Liver (tissue), 9 donors: Measurements from ENCODE around the gene PARN. TPM values are rescaled to one million over a fixed set of nuclear protein-coding genes. Genes with fewer than 3 reads are reported as not detected.

Experiments used
- DNase-seq: peaks from one replicate; pipeline ENCODE4 v3.0.0-alpha.2; 2017; ENCODE audit warnings: low spot score
- H3K27ac ChIP-seq, 2 donors: one replicate each; pipeline ENCODE4 v1.7.0; 2013; ENCODE audit warnings: inconsistent platforms in 2 of 2, low read length in 2 of 2, control low read depth in 1 of 2, low read depth in 1 of 2, mild to moderate bottlenecking in 1 of 2
- H3K27me3 ChIP-seq, 4 donors: one replicate each; pipeline versions ENCODE4 v1.6.1 to v1.7.0; 2013; ENCODE audit warnings: low read length in 3 of 4, inconsistent platforms in 1 of 4, mild to moderate bottlenecking in 1 of 4, moderate library complexity in 1 of 4; ENCODE audit not compliant: control insufficient read depth in 4 of 4, insufficient read depth in 4 of 4
- H3K36me3 ChIP-seq, 4 donors: one replicate each; pipeline versions ENCODE4 v1.6.1 to v1.7.0; 2013; ENCODE audit warnings: low read length in 3 of 4, mild to moderate bottlenecking in 3 of 4, low read depth in 1 of 4, moderate library complexity in 1 of 4; ENCODE audit not compliant: control insufficient read depth in 4 of 4, insufficient read depth in 3 of 4
- H3K4me1 ChIP-seq, 4 donors: one replicate each; pipeline versions ENCODE4 v1.6.1 to v1.7.0; 2013; ENCODE audit warnings: low read length in 3 of 4, mild to moderate bottlenecking in 3 of 4, moderate library complexity in 1 of 4; ENCODE audit not compliant: control insufficient read depth in 4 of 4, insufficient read depth in 4 of 4
- H3K4me3 ChIP-seq, 3 donors: one replicate each; pipeline versions ENCODE4 v1.6.1 to v1.7.0; 2013; ENCODE audit warnings: low read length in 3 of 3, control low read depth in 1 of 3, low read depth in 1 of 3, mild to moderate bottlenecking in 1 of 3
- H3K9ac ChIP-seq, 2 donors: one replicate each; pipeline ENCODE4 v1.7.0; 2013; ENCODE audit warnings: low read length in 2 of 2, mild to moderate bottlenecking in 2 of 2, moderate library complexity in 2 of 2, control low read depth in 1 of 2, low read depth in 1 of 2
- H3K9me3 ChIP-seq, 4 donors: one replicate each; pipeline versions ENCODE4 v1.6.1 to v1.7.0; 2013; ENCODE audit warnings: low read length in 3 of 4; ENCODE audit not compliant: control insufficient read depth in 4 of 4
- EGR1 ChIP-seq, 2 donors: IDR thresholded peaks; 2 replicates each; pipeline ENCODE4 v1.6.1; 2016 to 2018; ENCODE audit warnings: antibody characterized with exemption in 2 of 2, low read depth in 2 of 2
- FOXA1 ChIP-seq: IDR thresholded peaks from 2 replicates; pipeline ENCODE4 v1.6.1; 2016; ENCODE audit warnings: antibody characterized with exemption
- FOXA2 ChIP-seq: IDR thresholded peaks from 2 replicates; pipeline ENCODE4 v1.6.1; 2016; ENCODE audit warnings: antibody characterized with exemption
- GABPA ChIP-seq, 2 donors: IDR thresholded peaks in 1 of 2; conservative IDR thresholded peaks in 1 of 2; 2 replicates each; pipeline ENCODE4 v1.6.1; 2016; ENCODE audit warnings: antibody characterized with exemption in 2 of 2, mild to moderate bottlenecking in 1 of 2, moderate library complexity in 1 of 2
- HNF4A ChIP-seq, 2 donors: conservative IDR thresholded peaks; 2 replicates each; pipeline ENCODE4 v1.6.1; 2016; ENCODE audit warnings: antibody characterized with exemption in 2 of 2, mild to moderate bottlenecking in 2 of 2
- HNF4G ChIP-seq: IDR thresholded peaks from 2 replicates; pipeline ENCODE4 v1.6.1; 2016; ENCODE audit warnings: antibody characterized with exemption
- JUND ChIP-seq, 2 donors: IDR thresholded peaks; 2 replicates each; pipeline ENCODE4 v1.6.1; 2016; ENCODE audit warnings: antibody characterized with exemption in 2 of 2
- MAX ChIP-seq: IDR thresholded peaks from 2 replicates; pipeline ENCODE4 v1.6.1; 2016; ENCODE audit warnings: antibody characterized with exemption
- NR2F2 ChIP-seq: IDR thresholded peaks from 2 replicates; pipeline ENCODE4 v1.6.1; 2016; ENCODE audit warnings: antibody characterized with exemption
- REST ChIP-seq: IDR thresholded peaks from 2 replicates; pipeline ENCODE4 v1.6.1; 2016; ENCODE audit warnings: antibody characterized with exemption, mild to moderate bottlenecking
- RXRA ChIP-seq, 2 donors: IDR thresholded peaks; 2 replicates each; pipeline ENCODE4 v1.6.1; 2017 to 2018; ENCODE audit warnings: antibody characterized with exemption in 2 of 2, mild to moderate bottlenecking in 1 of 2
- SP1 ChIP-seq: IDR thresholded peaks from 2 replicates; pipeline ENCODE4 v1.6.1; 2018; ENCODE audit warnings: antibody characterized with exemption, mild to moderate bottlenecking
- TAF1 ChIP-seq: conservative IDR thresholded peaks from 2 replicates; pipeline ENCODE4 v1.6.1; 2016; ENCODE audit warnings: antibody characterized with exemption, mild to moderate bottlenecking
- YY1 ChIP-seq: IDR thresholded peaks from 2 replicates; pipeline ENCODE4 v1.6.1; 2016; ENCODE audit warnings: antibody characterized with exemption, mild to moderate bottlenecking
- WGBS: extraction: QIAGEN DNeasy Blood & Tissue Kit; methylation state at CpG from one replicate; pipeline ENCODE4 v1.1.7; 2013; 5-methylcytosine and 5-hydroxymethylcytosine counted together
- polyA plus RNA-seq, 2 donors: library from polyadenylated mRNA; stranded (reverse) in 1 of 2; unstranded in 1 of 2; fragments of 200-250 nt in 1 of 2; fragments of >200 nt in 1 of 2; fragmentation: Nextera tagmentation in 1 of 2; extraction: Ambion mirVana in 1 of 2; gene quantifications; one replicate each; pipeline versions ENCODE4 v1.2.1 to v1.2.3, GENCODE V29; 2013 to 2015
- total RNA-seq, 2 donors: library from RNA; depleted of rRNA; stranded (reverse); fragments of >200 nt; gene quantifications; one replicate each; pipeline ENCODE4 v1.2.3, GENCODE V29; 2014
- TF ChIP-seq, protein P1 (sequence below): IDR thresholded peaks from 2 replicates; pipeline ENCODE4 v1.6.1; 2016; ENCODE audit warnings: antibody characterized with exemption
- TF ChIP-seq, protein P2 (sequence below): fragments of 150-350 bp; IDR thresholded peaks from 2 replicates; pipeline ENCODE4 v1.5.1; 2017; ENCODE audit warnings: improper control_type of control experiment, low read depth, low read length; ENCODE audit not compliant: missing input control
- donor health status: healthy.
- donor health status: healthy.
- donor health status: healthy.
- donor health status: healthy.
- donor health status: healthy.

The PARN gene
- total and polyA plus RNA-seq, 4 donors = 7.9 to 19.7 (median 9.7) TPM

- Histone ChIP-seq H3K27ac (no peak overlapping the region), H3K9ac (no peak overlapping the region), H3K9me3 (no peaks in the 10 kb centered on the region), H3K4me3 (no peak overlapping the region), H3K36me3 (peaks cover 6 to 48% (median 29%) of the 10 kb centered on the region in 4 donors), H3K4me1 (no peaks in the 10 kb centered on the region), H3K27me3 (no peaks in the 10 kb centered on the region)
- no peak for TF ChIP-seq GABPA (IDR thresholded peaks at IDR 0.05 in 1 of 2, conservative IDR thresholded peaks at IDR 0.05 in 1 of 2)
- no peak for TF ChIP-seq SP1
- no peak for TF ChIP-seq NR2F2
- TF ChIP-seq YY1 = no peak
- no peak for TF ChIP-seq FOXA1
- no peak for TF ChIP-seq JUND (IDR thresholded peaks at IDR 0.05)
- TF ChIP-seq REST = no peak
- TF ChIP-seq FOXA2 = no peak
- no peak for TF ChIP-seq EGR1 (IDR thresholded peaks at IDR 0.05; ENCODE audit: low read depth in 2 of 2)
- no peak for TF ChIP-seq RXRA (IDR thresholded peaks at IDR 0.05)
- TF ChIP-seq, protein P1, sequence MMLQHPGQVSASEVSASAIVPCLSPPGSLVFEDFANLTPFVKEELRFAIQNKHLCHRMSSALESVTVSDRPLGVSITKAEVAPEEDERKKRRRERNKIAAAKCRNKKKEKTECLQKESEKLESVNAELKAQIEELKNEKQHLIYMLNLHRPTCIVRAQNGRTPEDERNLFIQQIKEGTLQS = no peak
- no peak for TF ChIP-seq TAF1
- WGBS = 93% methylated on average over 7 of the region's 7 CpGs
- DNase-seq = no peak
These were observed 11.5 kb downstream of the PARN start for GRCh38 chr16:14618566-14618965.

DNA sequence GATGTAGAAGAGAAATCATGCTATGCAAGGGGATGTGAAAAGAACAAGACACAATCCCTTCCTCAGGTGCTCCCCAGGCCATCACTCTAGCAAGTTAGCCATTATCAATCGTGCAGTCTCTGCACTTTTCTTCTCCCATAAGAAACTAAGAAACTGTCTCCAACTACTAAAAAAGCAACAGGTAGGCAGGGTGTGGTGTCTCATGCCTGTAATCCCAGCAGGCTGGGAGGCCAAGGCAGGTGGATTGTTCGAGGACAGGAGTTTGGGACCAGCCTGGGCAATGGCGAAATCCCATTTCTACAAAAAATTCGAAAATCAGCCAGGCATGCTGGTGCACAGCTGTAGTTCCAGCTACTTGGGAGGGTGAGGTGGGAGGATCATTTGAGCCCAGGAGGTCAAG, 13.8 kb downstream of the PARN start:
- DNase-seq = no peak
- no peaks in the 10 kb centered on the region for H3K27me3 ChIP-seq
- H3K4me1 ChIP-seq = no peaks in the 10 kb centered on the region
- 95% methylated on average over 4 of the region's 4 CpGs for WGBS
- H3K9ac ChIP-seq = no peak overlapping the region
- H3K27ac ChIP-seq = no peak overlapping the region
- H3K36me3 ChIP-seq = peaks cover 6 to 46% (median 27%) of the 10 kb centered on the region in 4 donors
- H3K4me3 ChIP-seq = no peak overlapping the region
- TF ChIP-seq FOXA1 (no peak), GABPA (IDR thresholded peaks at IDR 0.05 in 1 of 2, conservative IDR thresholded peaks at IDR 0.05 in 1 of 2) (no peak), MAX (no peak), HNF4G (no peak), FOXA2 (no peak), HNF4A (conservative IDR thresholded peaks at IDR 0.05) (no peak)
- TF ChIP-seq, protein P2, sequence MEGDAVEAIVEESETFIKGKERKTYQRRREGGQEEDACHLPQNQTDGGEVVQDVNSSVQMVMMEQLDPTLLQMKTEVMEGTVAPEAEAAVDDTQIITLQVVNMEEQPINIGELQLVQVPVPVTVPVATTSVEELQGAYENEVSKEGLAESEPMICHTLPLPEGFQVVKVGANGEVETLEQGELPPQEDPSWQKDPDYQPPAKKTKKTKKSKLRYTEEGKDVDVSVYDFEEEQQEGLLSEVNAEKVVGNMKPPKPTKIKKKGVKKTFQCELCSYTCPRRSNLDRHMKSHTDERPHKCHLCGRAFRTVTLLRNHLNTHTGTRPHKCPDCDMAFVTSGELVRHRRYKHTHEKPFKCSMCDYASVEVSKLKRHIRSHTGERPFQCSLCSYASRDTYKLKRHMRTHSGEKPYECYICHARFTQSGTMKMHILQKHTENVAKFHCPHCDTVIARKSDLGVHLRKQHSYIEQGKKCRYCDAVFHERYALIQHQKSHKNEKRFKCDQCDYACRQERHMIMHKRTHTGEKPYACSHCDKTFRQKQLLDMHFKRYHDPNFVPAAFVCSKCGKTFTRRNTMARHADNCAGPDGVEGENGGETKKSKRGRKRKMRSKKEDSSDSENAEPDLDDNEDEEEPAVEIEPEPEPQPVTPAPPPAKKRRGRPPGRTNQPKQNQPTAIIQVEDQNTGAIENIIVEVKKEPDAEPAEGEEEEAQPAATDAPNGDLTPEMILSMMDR = no peak
- TF ChIP-seq, protein P1 = no peak
- H3K9me3 ChIP-seq = no peaks in the 10 kb centered on the region
